GM23338 (cell line): Measurements from ENCODE around the gene RXFP4. TPM values are rescaled to one million over a fixed set of nuclear protein-coding genes. Genes with fewer than 3 reads are reported as not detected.

Experiments
- ATAC-seq: fragments of 200-7000 bp; cut with Tn5 transposase; 3 replicates; pipeline ENCODE4 v1.9.1; 2020
- DNase-seq: peaks from one replicate; pipeline ENCODE4 v3.0.0-alpha.2; 2015; ENCODE audit warnings: low spot score
- H2AFZ ChIP-seq: fragments of 200-600 bp; sonication (generic); 2 replicates; pipeline ENCODE4 v1.8.0; 2016; ENCODE audit warnings: antibody characterized with exemption, mild to moderate bottlenecking, moderate library complexity
- H3F3A ChIP-seq: fragments of 200-600 bp; sonication (generic); replicated peaks from 2 replicates; pipeline ENCODE4 v1.8.0; 2017; ENCODE audit warnings: antibody characterized with exemption, mixed run types, low read depth
- H3K27ac ChIP-seq: fragments of 200-600 bp; sonication (generic); 2 replicates; pipeline ENCODE4 v1.6.1; 2016; ENCODE audit warnings: low read depth
- H3K27me3 ChIP-seq: fragments of 200-600 bp; sonication (generic); 2 replicates; pipeline ENCODE4 v1.8.0; 2016; ENCODE audit warnings: mild to moderate bottlenecking, mixed run types, moderate library complexity; ENCODE audit not compliant: insufficient read depth
- H3K36me3 ChIP-seq: fragments of 200-600 bp; sonication (generic); 2 replicates; pipeline ENCODE4 v1.8.0; 2016; ENCODE audit warnings: mild to moderate bottlenecking; ENCODE audit not compliant: insufficient read depth
- H3K4me1 ChIP-seq: fragments of 200-600 bp; sonication (generic); 2 replicates; pipeline ENCODE4 v1.8.0; 2016; ENCODE audit warnings: mild to moderate bottlenecking, moderate library complexity; ENCODE audit not compliant: insufficient read depth
- H3K4me2 ChIP-seq: fragments of 200-600 bp; sonication (generic); 2 replicates; pipeline ENCODE4 v1.7.1; 2017; ENCODE audit warnings: mixed run types
- H3K4me3 ChIP-seq: fragments of 200-600 bp; sonication (generic); 2 replicates; pipeline ENCODE4 v1.6.1; 2016; ENCODE audit warnings: mixed run types
- H3K79me2 ChIP-seq: fragments of 200-600 bp; sonication (generic); replicated peaks from 2 replicates; pipeline ENCODE4 v1.8.0; 2017; ENCODE audit warnings: mild to moderate bottlenecking; ENCODE audit not compliant: insufficient read depth
- H3K9me2 ChIP-seq: fragments of 200-600 bp; sonication (generic); 2 replicates; pipeline ENCODE4 v1.8.0; 2017; ENCODE audit not compliant: insufficient read depth
- H4K20me1 ChIP-seq: fragments of 200-600 bp; sonication (generic); replicated peaks from 2 replicates; pipeline ENCODE4 v1.8.0; 2017; ENCODE audit warnings: mild to moderate bottlenecking; ENCODE audit not compliant: insufficient read depth
- H3K27ac Mint-ChIP-seq: 2 replicates; pipeline ENCODE4 v1.8.0; 2020; ENCODE audit warnings: inconsistent platforms, mild to moderate bottlenecking, moderate library complexity, mixed read lengths
- H3K27me3 Mint-ChIP-seq: 3 replicates; pipeline ENCODE4 v1.8.0; 2022; ENCODE audit warnings: low read depth, mild to moderate bottlenecking, moderate library complexity, mixed read lengths, inconsistent platforms; ENCODE audit not compliant: insufficient read depth, poor library complexity
- H3K36me3 Mint-ChIP-seq: 3 replicates; pipeline ENCODE4 v1.8.0; 2021; ENCODE audit warnings: low read depth, mild to moderate bottlenecking, inconsistent platforms, moderate library complexity, mixed read lengths
- H3K4me1 Mint-ChIP-seq: 3 replicates; pipeline ENCODE4 v1.8.0; 2020; ENCODE audit warnings: mild to moderate bottlenecking, inconsistent platforms, mixed read lengths
- H3K4me3 Mint-ChIP-seq: 3 replicates; pipeline ENCODE4 v1.8.0; 2021; ENCODE audit warnings: moderate library complexity, mild to moderate bottlenecking, inconsistent platforms, mixed read lengths
- H3K9me3 Mint-ChIP-seq: 3 replicates; pipeline ENCODE4 v1.8.0; 2020; ENCODE audit warnings: moderate library complexity, mild to moderate bottlenecking, inconsistent platforms, mixed read lengths
- CREB1 ChIP-seq: fragments of 250-450 bp; sonication (Bioruptor Pico); IDR thresholded peaks from 2 replicates; pipeline ENCODE4 v1.5.0; 2020; ENCODE audit warnings: low read depth, mild to moderate bottlenecking, moderate library complexity
- CTCF ChIP-seq, 2 experiments: fragments of 200-600 bp in 1 of 2; sonication (generic) in 1 of 2; conservative IDR thresholded peaks; 2 replicates each; pipeline versions ENCODE4 v1.5.1 to v1.6.1; 2016 to 2017; ENCODE audit warnings: antibody characterized with exemption in 2 of 2, low read depth in 2 of 2, mild to moderate bottlenecking in 2 of 2, moderate library complexity in 1 of 2
- EZH2phosphoT487 ChIP-seq: fragments of 200-600 bp; sonication (generic); IDR thresholded peaks from one replicate; pipeline ENCODE4 v1.8.1; 2018; ENCODE audit warnings: antibody characterized with exemption; ENCODE audit not compliant: unreplicated experiment
- NANOG ChIP-seq: IDR thresholded peaks from 2 replicates; pipeline ENCODE4 v1.6.1; 2016; ENCODE audit warnings: antibody characterized with exemption, borderline replicate concordance
- POLR2AphosphoS5 ChIP-seq: IDR thresholded peaks from 2 replicates; pipeline ENCODE4 v1.6.1; 2016; ENCODE audit warnings: antibody characterized with exemption, low read depth
- REST ChIP-seq: IDR thresholded peaks from one replicate; pipeline ENCODE4 v1.6.1; 2018; ENCODE audit warnings: antibody characterized with exemption; ENCODE audit not compliant: unreplicated experiment
- ZNF114 ChIP-seq: fragments of 250-450 bp; sonication (Bioruptor Pico); IDR thresholded peaks from 2 replicates; pipeline ENCODE4 v1.5.0; 2020; ENCODE audit warnings: mild to moderate bottlenecking, moderate library complexity
- ZNF331 ChIP-seq: fragments of 250-450 bp; sonication (Bioruptor Pico); IDR thresholded peaks from 2 replicates; pipeline ENCODE4 v1.5.0; 2020; ENCODE audit warnings: low read depth, mild to moderate bottlenecking, moderate library complexity
- polyA plus RNA-seq: library from polyadenylated mRNA; unstranded; fragments of >200 nt; fragmentation: Nextera tagmentation; extraction: Ambion mirVana; gene quantifications from 2 replicates; pipeline ENCODE4 v1.2.1, GENCODE V29; 2016
- total RNA-seq: library from RNA; depleted of rRNA; stranded (reverse); fragments of >200 nt; shearing (Covaris generic); gene quantifications from 2 replicates; pipeline ENCODE4 v1.2.3, GENCODE V29; 2014

The RXFP4 gene
- total and polyA plus RNA-seq, 2 experiments from 2014 or later = not detected

GRCh38 chr1:155909894-155910293, 31.5 kb upstream of the RXFP4 start:
- Histone ChIP-seq H2AFZ (no peak overlapping the region), H3F3A (peaks cover 38% of the 10 kb centered on the region), H3K27me3 (no peaks in the 10 kb centered on the region), H3K4me1 (peaks cover 5% of the 10 kb centered on the region; the same call in 1 of the 2 replicates), H3K4me3 (peak overlapping the region; percentile 83), H3K4me2 (peak overlapping the region; percentile 91), H4K20me1 (peaks cover 21% of the 10 kb centered on the region), H3K27ac (no peak overlapping the region), H3K9me2 (no peaks in the 10 kb centered on the region), H3K36me3 (peaks cover 36% of the 10 kb centered on the region), H3K79me2 (peaks cover 20% of the 10 kb centered on the region)
- DNase-seq (no peak), ATAC-seq (no peak)
- Mint-ChIP-seq H3K36me3 (peaks cover 60% of the 10 kb centered on the region), H3K27ac (peak overlapping the region; percentile 75; the same call in 1 of the 2 replicates), H3K4me1 (peaks cover 13% of the 10 kb centered on the region; the same call in 2 of the 3 replicates), H3K27me3 (peaks cover 6% of the 10 kb centered on the region), H3K4me3 (peak overlapping the region; percentile 88), H3K9me3 (no peaks in the 10 kb centered on the region)
- TF ChIP-seq ZNF331 (CRISPR knock-in tag) = no peak
- TF ChIP-seq EZH2phosphoT487 = no peak
- no peak for TF ChIP-seq ZNF114
- TF ChIP-seq NANOG = no peak
- TF ChIP-seq CREB1 (CRISPR knock-in tag) = no peak
- no peak for TF ChIP-seq CTCF (conservative IDR thresholded peaks at IDR 0.05; ENCODE audit: low read depth in 2 of 2)
- TF ChIP-seq REST = no peak
- TF ChIP-seq POLR2AphosphoS5 = no peak

GRCh38 chr1:155910621-155911121, 30.8 kb upstream of the RXFP4 start:
- Histone ChIP-seq H3K79me2 (peaks cover 20% of the 10 kb centered on the region), H3K36me3 (peaks cover 37% of the 10 kb centered on the region), H3K4me2 (peak overlapping the region; percentile 91), H3K27me3 (no peaks in the 10 kb centered on the region), H3K9me2 (no peaks in the 10 kb centered on the region), H3K4me3 (peak overlapping the region; percentile 83), H3K4me1 (peaks cover 5% of the 10 kb centered on the region; the same call in 1 of the 2 replicates), H3F3A (peaks cover 39% of the 10 kb centered on the region), H2AFZ (0 out of 2 replicates have a peak overlapping the region, but pooled peaks have one; percentile 60), H3K27ac (no peak overlapping the region), H4K20me1 (peaks cover 26% of the 10 kb centered on the region)
- DNase-seq = peak; percentile 54
- Mint-ChIP-seq H3K27me3 (peaks cover 6% of the 10 kb centered on the region), H3K9me3 (no peaks in the 10 kb centered on the region), H3K4me3 (peak overlapping the region; percentile 88), H3K4me1 (peaks cover 13% of the 10 kb centered on the region; the same call in 2 of the 3 replicates), H3K27ac (peak overlapping the region; percentile 91), H3K36me3 (peaks cover 64% of the 10 kb centered on the region)
- peak; percentile 33 to 48; a peak in 3 of 4 replicates for TF ChIP-seq CTCF (conservative IDR thresholded peaks at IDR 0.05; ENCODE audit: low read depth in 2 of 2)
- TF ChIP-seq CREB1 (CRISPR knock-in tag) = no peak
- ATAC-seq = peak; percentile 71
